Naive thymus-derived CD4-positive, alpha-beta T cell (primary cell): Measurements from ENCODE around the gene JPH3. TPM values are rescaled to one million over a fixed set of nuclear protein-coding genes. Genes with fewer than 3 reads are reported as not detected.

Source experiments
- ATAC-seq: fragments of 150-1000 bp; cut with Tn5 transposase; 2 replicates; pipeline ENCODE4 v1.10.0; 2021; ENCODE audit warnings: mild to moderate bottlenecking, moderate library complexity
- CTCF ChIA-PET: fragments of 350-600 bp; sonication (Branson Sonifier 250); formaldehyde crosslinking; loops from one replicate; lab custom pipeline; 2021; ENCODE audit warnings: antibody characterized with exemption; lab: Charles Lee
- POLR2A ChIA-PET: fragments of 350-600 bp; sonication (Branson Sonifier 250); formaldehyde crosslinking; loops from one replicate; lab custom pipeline; 2021; ENCODE audit warnings: antibody characterized with exemption, inconsistent platforms; lab: Charles Lee
- DNase-seq, 9 donors: peaks; one replicate each; pipeline versions ENCODE4 v3.0.0 to v3.0.0-alpha.2; 2020 to 2022; ENCODE audit warnings: mixed read lengths in 1 of 9
- H3K27ac ChIP-seq: one replicate; pipeline ENCODE4 v1.7.0; 2013; ENCODE audit warnings: mild to moderate bottlenecking, low read depth, low read length, moderate library complexity
- H3K27me3 ChIP-seq, 2 donors: one replicate each; pipeline ENCODE4 v1.7.0; 2013; ENCODE audit warnings: low read length in 2 of 2, mild to moderate bottlenecking in 2 of 2, moderate library complexity in 2 of 2; ENCODE audit not compliant: control insufficient read depth in 2 of 2, insufficient read depth in 2 of 2
- H3K36me3 ChIP-seq, 3 experiments: 1 replicate in 2 of 3; 2 replicates in 1 of 3; pipeline ENCODE4 v1.7.0; 2013; ENCODE audit warnings: low read length in 3 of 3, mild to moderate bottlenecking in 3 of 3, moderate library complexity in 1 of 3; ENCODE audit not compliant: insufficient read depth in 3 of 3, control insufficient read depth in 2 of 3
- H3K4me1 ChIP-seq, 2 donors: one replicate each; pipeline ENCODE4 v1.7.0; 2013; ENCODE audit warnings: low read length in 2 of 2, mild to moderate bottlenecking in 2 of 2, moderate library complexity in 1 of 2; ENCODE audit not compliant: control insufficient read depth in 2 of 2, insufficient read depth in 2 of 2
- H3K4me3 ChIP-seq: 2 replicates; pipeline ENCODE4 v1.7.0; 2013; ENCODE audit warnings: mild to moderate bottlenecking, low read length
- H3K9me3 ChIP-seq, 3 experiments: 1 replicate in 2 of 3; 2 replicates in 1 of 3; pipeline ENCODE4 v1.7.0; 2013; ENCODE audit warnings: low read length in 3 of 3; ENCODE audit not compliant: control insufficient read depth in 2 of 3
- H3K27ac Mint-ChIP-seq, 9 donors: one replicate each; pipeline ENCODE4 v1.8.0; 2020 to 2022; ENCODE audit warnings: mixed read lengths in 9 of 9, mild to moderate bottlenecking in 8 of 9, moderate library complexity in 5 of 9, inconsistent platforms in 2 of 9
- H3K27me3 Mint-ChIP-seq, 5 donors: one replicate each; pipeline ENCODE4 v1.8.0; 2021 to 2022; ENCODE audit warnings: mixed read lengths in 5 of 5, mild to moderate bottlenecking in 1 of 5
- H3K36me3 Mint-ChIP-seq, 5 donors: one replicate each; pipeline ENCODE4 v1.8.0; 2020 to 2022; ENCODE audit warnings: mixed read lengths in 5 of 5, mild to moderate bottlenecking in 3 of 5, inconsistent platforms in 1 of 5
- H3K4me1 Mint-ChIP-seq, 7 donors: one replicate each; pipeline ENCODE4 v1.8.0; 2020 to 2022; ENCODE audit warnings: mixed read lengths in 7 of 7, mild to moderate bottlenecking in 3 of 7, inconsistent platforms in 1 of 7
- H3K4me3 Mint-ChIP-seq, 10 donors: one replicate each; pipeline ENCODE4 v1.8.0; 2020 to 2022; ENCODE audit warnings: mild to moderate bottlenecking in 10 of 10, mixed read lengths in 10 of 10, moderate library complexity in 6 of 10, inconsistent platforms in 2 of 10
- H3K9me3 Mint-ChIP-seq, 11 donors: one replicate each; pipeline ENCODE4 v1.8.0; 2020 to 2022; ENCODE audit warnings: mixed read lengths in 11 of 11, mild to moderate bottlenecking in 4 of 11, inconsistent platforms in 1 of 11, moderate library complexity in 1 of 11
- intact Hi-C, 2 donors: fragments of 100-400 bp; cut with micrococcal nuclease; formaldehyde crosslinking; loops; one replicate each; pipeline ENCODE4 v1.15.1; 2023
- polyA plus RNA-seq, 2 donors: library from polyadenylated mRNA; unstranded; fragments of 300-500 nt; fragmentation: Illumina TruSeq; gene quantifications; one replicate each; pipeline ENCODE4 v1.2.3, GENCODE V29; 2021
- total RNA-seq, 6 experiments: library from RNA in 5 of 6; stranded (reverse) in 5 of 6; gene quantifications; 1 replicate in 5 of 6; 2 replicates in 1 of 6; pipeline ENCODE4 v1.2.3 and lab custom pipeline; 2021 to 2026

JPH3 gene
- total and polyA plus RNA-seq, 7 experiments from 2014 or later, result not detected

- intact Hi-C loops, result no loop called here
- Mint-ChIP-seq H3K27ac (no peak overlapping the region), H3K9me3 (peaks cover 2 to 21% (median 9%) of the 10 kb centered on the region in 11 donors), H3K4me1 (peaks cover 0 to 4% (median 0%) of the 10 kb centered on the region in 7 donors), H3K4me3 (no peak overlapping the region), H3K36me3 (peaks cover 0 to 14% (median 0%) of the 10 kb centered on the region in 5 donors), H3K27me3 (peaks cover 9 to 24% (median 14%) of the 10 kb centered on the region in 5 donors)
- H3K27me3 ChIP-seq, result no peaks in the 10 kb centered on the region
- no peak overlapping the region for H3K4me3 ChIP-seq
- ATAC-seq (no peak), DNase-seq (no peak)
- POLR2A ChIA-PET, result no interaction called here
- H3K27ac ChIP-seq, result no peak overlapping the region
- peaks cover 0 to 4% (median 0%) of the 10 kb centered on the region in 3 experiments for H3K9me3 ChIP-seq
- H3K36me3 ChIP-seq, result no peaks in the 10 kb centered on the region
- CTCF ChIA-PET, result no interaction called here
- H3K4me1 ChIP-seq, result no peaks in the 10 kb centered on the region
These were observed 26.6 kb downstream of the JPH3 start for GRCh38 chr16:87628940-87629339.

GRCh38 chr16:87631067-87631466, 28.8 kb downstream of the JPH3 start:
- Mint-ChIP-seq H3K27ac (no peak overlapping the region), H3K4me3 (no peak overlapping the region), H3K27me3 (peaks cover 10 to 24% (median 14%) of the 10 kb centered on the region in 5 donors), H3K4me1 (peaks cover 3 to 11% (median 6%) of the 10 kb centered on the region in 7 donors), H3K36me3 (peaks cover 0 to 14% (median 0%) of the 10 kb centered on the region in 5 donors), H3K9me3 (peaks cover 2 to 21% (median 9%) of the 10 kb centered on the region in 11 donors)
- H3K36me3 ChIP-seq, result no peaks in the 10 kb centered on the region
- intact Hi-C loops, result no loop called here
- DNase-seq (no peak), ATAC-seq (no peak)
- no peak overlapping the region for H3K4me3 ChIP-seq
- POLR2A ChIA-PET, result no interaction called here
- H3K4me1 ChIP-seq, result peaks cover 6 to 8% of the 10 kb centered on the region in 2 donors
- H3K27me3 ChIP-seq, result no peaks in the 10 kb centered on the region
- H3K9me3 ChIP-seq, result peaks cover 0 to 4% (median 0%) of the 10 kb centered on the region in 3 experiments
- CTCF ChIA-PET, result no interaction called here
- no peak overlapping the region for H3K27ac ChIP-seq

GRCh38 chr16:87634411-87634810, 32.1 kb downstream of the JPH3 start:
- Histone ChIP-seq H3K9me3 (peaks cover 0 to 4% (median 0%) of the 10 kb centered on the region in 3 experiments), H3K27ac (no peak overlapping the region), H3K4me3 (no peak overlapping the region), H3K27me3 (no peaks in the 10 kb centered on the region), H3K36me3 (no peaks in the 10 kb centered on the region), H3K4me1 (peaks cover 6 to 8% of the 10 kb centered on the region in 2 donors)
- Mint-ChIP-seq H3K27ac (peak overlapping the region in 1 of 9 donors; percentile 14), H3K27me3 (peaks cover 6 to 24% (median 13%) of the 10 kb centered on the region in 5 donors), H3K4me1 (peaks cover 3 to 16% (median 11%) of the 10 kb centered on the region in 7 donors), H3K4me3 (no peak overlapping the region), H3K9me3 (peaks cover 2 to 21% (median 9%) of the 10 kb centered on the region in 11 donors), H3K36me3 (peaks cover 0 to 14% (median 0%) of the 10 kb centered on the region in 5 donors)
- intact Hi-C loops, result loop anchor here in 1 of 2 donors (2.0 kb wide), 1 partner anchor 142 kb away; the partner anchor contains the start of gene ZCCHC14
- POLR2A ChIA-PET, result no interaction called here
- CTCF ChIA-PET, result interaction anchor here (1.3 to 3.0 kb wide), 4 partner anchors 11 to 217 kb away, joined by 3 to 35 read pairs (median 15); no protein-coding TSS in a partner anchor
- no peak for DNase-seq
- ATAC-seq, result no peak

DNA sequence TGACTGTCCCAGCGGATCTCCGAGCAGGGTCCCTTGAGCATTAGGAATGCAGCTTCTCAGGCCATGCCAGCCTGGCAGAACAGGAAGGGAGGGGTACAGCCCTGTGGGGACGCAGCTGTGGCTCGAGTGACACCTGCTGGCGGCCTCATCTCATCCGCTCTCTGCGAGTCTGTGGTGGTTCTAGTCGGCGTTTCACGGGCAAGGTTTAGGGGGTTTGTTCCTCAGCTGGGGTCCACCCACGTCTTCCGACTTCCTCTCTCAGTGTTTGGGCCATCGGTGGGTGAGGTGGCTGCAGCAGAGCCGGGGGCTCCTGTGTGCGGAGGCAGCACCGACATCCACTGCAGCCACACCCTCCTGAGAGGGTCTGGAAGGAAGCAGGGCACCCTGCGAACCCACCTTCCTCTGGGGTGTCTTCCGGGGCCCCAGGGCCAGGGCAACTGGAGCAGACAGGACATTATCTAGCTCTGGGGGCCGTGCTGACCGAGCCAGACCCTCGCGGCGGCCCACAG, 33.3 kb downstream of the JPH3 start:
- Mint-ChIP-seq H3K27ac (peak overlapping the region in 8 of 9 donors; percentile 38 to 94 (median 66)), H3K4me1 (peaks cover 3 to 16% (median 11%) of the 10 kb centered on the region in 7 donors), H3K9me3 (peaks cover 2 to 18% (median 7%) of the 10 kb centered on the region in 11 donors), H3K27me3 (peaks cover 5 to 19% (median 8%) of the 10 kb centered on the region in 5 donors), H3K36me3 (peaks cover 0 to 12% (median 0%) of the 10 kb centered on the region in 5 donors), H3K4me3 (peak overlapping the region; percentile 71 to 91 (median 88))
- H3K9me3 ChIP-seq, result peaks cover 0 to 4% (median 0%) of the 10 kb centered on the region in 3 experiments
- POLR2A ChIA-PET, result interaction anchor here (0.6 to 1.7 kb wide), 9 partner anchors 129 to 1082 kb away, joined by 3 to 5 read pairs (median 3); partner anchors contain the start of genes C16orf95, FBXO31 and KLHDC4
- ATAC-seq (peak; percentile 76), DNase-seq (peak; percentile 50 to 79 (median 66))
- peaks cover 6 to 8% of the 10 kb centered on the region in 2 donors for H3K4me1 ChIP-seq
- intact Hi-C loops, result loop anchor here (1.0 to 2.0 kb wide), 10 partner anchors 47 to 319 kb away; partner anchors contain the start of genes C16orf95 (in 1 of the 2) and ZCCHC14 (in 1 of the 2)
- peak overlapping the region; percentile 53 for H3K27ac ChIP-seq
- no peaks in the 10 kb centered on the region for H3K36me3 ChIP-seq
- no peaks in the 10 kb centered on the region for H3K27me3 ChIP-seq
- peak overlapping the region; percentile 56 for H3K4me3 ChIP-seq
- CTCF ChIA-PET, result interaction anchor here (0.5 to 3.0 kb wide), 40 partner anchors 8 to 1874 kb away, joined by 3 to 35 read pairs (median 4); partner anchors contain the start of genes C16orf95 and KLHDC4

GRCh38 chr16:87636050-87636684, 33.9 kb downstream of the JPH3 start:
- Histone ChIP-seq H3K36me3 (no peaks in the 10 kb centered on the region), H3K9me3 (peaks cover 0 to 2% (median 0%) of the 10 kb centered on the region in 3 experiments), H3K4me1 (peaks cover 6 to 8% of the 10 kb centered on the region in 2 donors), H3K27me3 (no peaks in the 10 kb centered on the region), H3K27ac (peak overlapping the region; percentile 53), H3K4me3 (peak overlapping the region; percentile 56)
- H3K36me3 Mint-ChIP-seq, result peaks cover 0 to 6% (median 0%) of the 10 kb centered on the region in 5 donors
- CTCF ChIA-PET, result interaction anchor here (0.5 to 3.0 kb wide), 39 partner anchors 8 to 1073 kb away, joined by 3 to 35 read pairs (median 4); partner anchors contain the start of genes C16orf95 and KLHDC4
- peak overlapping the region in 8 of 9 donors; percentile 41 to 94 (median 76) for H3K27ac Mint-ChIP-seq
- POLR2A ChIA-PET, result interaction anchor here (0.6 to 1.7 kb wide), 9 partner anchors 128 to 1082 kb away, joined by 3 to 5 read pairs (median 3); partner anchors contain the start of genes C16orf95, FBXO31 and KLHDC4
- peaks cover 0 to 12% (median 5%) of the 10 kb centered on the region in 11 donors for H3K9me3 Mint-ChIP-seq
- H3K4me1 Mint-ChIP-seq, result peaks cover 3 to 16% (median 11%) of the 10 kb centered on the region in 7 donors
- DNase-seq, result peak; percentile 65 to 81 (median 75)
- peaks cover 0 to 13% (median 6%) of the 10 kb centered on the region in 5 donors for H3K27me3 Mint-ChIP-seq
- intact Hi-C loops, result loop anchor here (1.0 to 2.0 kb wide), 7 partner anchors 85 to 319 kb away; partner anchors contain the start of gene C16orf95 (in 1 of the 2)
- peak overlapping the region; percentile 55 to 91 (median 88) for H3K4me3 Mint-ChIP-seq
- peak; percentile 94 for ATAC-seq

- peak overlapping the region in 6 of 9 donors; percentile 12 to 93 (median 48) for H3K27ac Mint-ChIP-seq
- Histone ChIP-seq H3K36me3 (no peaks in the 10 kb centered on the region), H3K4me1 (peaks cover 6 to 8% of the 10 kb centered on the region in 2 donors), H3K27me3 (no peaks in the 10 kb centered on the region), H3K4me3 (no peak overlapping the region), H3K9me3 (no peaks in the 10 kb centered on the region), H3K27ac (no peak overlapping the region)
- H3K27me3 Mint-ChIP-seq, result peaks cover 0 to 12% (median 3%) of the 10 kb centered on the region in 5 donors
- peaks cover 0 to 6% (median 0%) of the 10 kb centered on the region in 11 donors for H3K9me3 Mint-ChIP-seq
- intact Hi-C loops, result loop anchor here (1.0 to 2.0 kb wide), 7 partner anchors 86 to 320 kb away; partner anchors contain the start of gene C16orf95 (in 1 of the 2)
- ATAC-seq (no peak), DNase-seq (no peak)
- POLR2A ChIA-PET, result interaction anchor here (1.2 to 1.7 kb wide), 4 partner anchors 129 to 1083 kb away, joined by 3 to 5 read pairs (median 4); partner anchors contain the start of genes FBXO31 and KLHDC4
- peak overlapping the region in 6 of 10 donors; percentile 81 to 91 (median 89) for H3K4me3 Mint-ChIP-seq
- CTCF ChIA-PET, result interaction anchor here (0.8 to 3.0 kb wide), 29 partner anchors 10 to 1074 kb away, joined by 3 to 35 read pairs (median 5); partner anchors contain the start of gene C16orf95
- peaks cover 3 to 16% (median 11%) of the 10 kb centered on the region in 7 donors for H3K4me1 Mint-ChIP-seq
- H3K36me3 Mint-ChIP-seq, result peaks cover 0 to 3% (median 0%) of the 10 kb centered on the region in 5 donors
These were observed 34.4 kb downstream of the JPH3 start for GRCh38 chr16:87636741-87637140.
